ENCODE results near the gene TMC8. TPM values are rescaled to one million over a fixed set of nuclear protein-coding genes. Genes with fewer than 3 reads are reported as not detected.
A peak's percentile ranks its signal among the peaks of the same experiment; 100 is the strongest.

TMC8 gene
- total RNA-seq, 1 donor from 2014 or later, result 0.85 TPM

- Mint-ChIP-seq H3K36me3 (peaks cover 6% of the 10 kb centered on the region), H3K4me1 (ENCODE audit: unreplicated experiment) (peaks cover 11% of the 10 kb centered on the region), H3K27me3 (no peaks in the 10 kb centered on the region), H3K4me3 (no peak overlapping the region), H3K9me3 (no peaks in the 10 kb centered on the region), H3K27ac (no peak overlapping the region)
- no peak for TF ChIP-seq CTCF (conservative IDR thresholded peaks at IDR 0.05)
- no peak for DNase-seq (ENCODE audit: extremely low spot score, unreplicated experiment)
These were observed 43.8 kb downstream of the TMC8 start for GRCh38 chr17:78174346-78174869.

GRCh38 chr17:78174870-78175642, 44.5 kb downstream of the TMC8 start:
- H3K27ac Mint-ChIP-seq, result peak overlapping the region; percentile 23
- no peaks in the 10 kb centered on the region for H3K27me3 Mint-ChIP-seq
- H3K36me3 Mint-ChIP-seq, result peaks cover 6% of the 10 kb centered on the region
- no peak overlapping the region for H3K4me3 Mint-ChIP-seq
- H3K4me1 Mint-ChIP-seq (ENCODE audit: unreplicated experiment), result peaks cover 11% of the 10 kb centered on the region
- DNase-seq (ENCODE audit: extremely low spot score, unreplicated experiment), result no peak
- no peaks in the 10 kb centered on the region for H3K9me3 Mint-ChIP-seq
- TF ChIP-seq CTCF (conservative IDR thresholded peaks at IDR 0.05), result peak; percentile 24

GRCh38 chr17:78175643-78175981, 45.0 kb downstream of the TMC8 start:
- H3K36me3 Mint-ChIP-seq, result peaks cover 11% of the 10 kb centered on the region
- H3K4me1 Mint-ChIP-seq (ENCODE audit: unreplicated experiment), result peaks cover 13% of the 10 kb centered on the region
- H3K9me3 Mint-ChIP-seq, result no peaks in the 10 kb centered on the region
- peak overlapping the region; percentile 23 for H3K27ac Mint-ChIP-seq
- H3K27me3 Mint-ChIP-seq, result no peaks in the 10 kb centered on the region
- no peak for TF ChIP-seq CTCF (conservative IDR thresholded peaks at IDR 0.05)
- DNase-seq (ENCODE audit: extremely low spot score, unreplicated experiment), result no peak
- no peak overlapping the region for H3K4me3 Mint-ChIP-seq

- no peaks in the 10 kb centered on the region for H3K27me3 Mint-ChIP-seq
- peaks cover 16% of the 10 kb centered on the region for H3K4me1 Mint-ChIP-seq (ENCODE audit: unreplicated experiment)
- no peaks in the 10 kb centered on the region for H3K9me3 Mint-ChIP-seq
- TF ChIP-seq CTCF (conservative IDR thresholded peaks at IDR 0.05), result peak; percentile 92
- H3K27ac Mint-ChIP-seq, result peak overlapping the region; percentile 39
- H3K4me3 Mint-ChIP-seq, result no peak overlapping the region
- DNase-seq (ENCODE audit: extremely low spot score, unreplicated experiment), result peak; percentile 83
- peaks cover 13% of the 10 kb centered on the region for H3K36me3 Mint-ChIP-seq
These were observed 46.0 kb downstream of the TMC8 start for GRCh38 chr17:78176548-78177025.

- H3K27me3 Mint-ChIP-seq, result no peaks in the 10 kb centered on the region
- H3K4me1 Mint-ChIP-seq (ENCODE audit: unreplicated experiment), result peaks cover 12% of the 10 kb centered on the region
- no peak overlapping the region for H3K27ac Mint-ChIP-seq
- H3K4me3 Mint-ChIP-seq, result no peak overlapping the region
- peaks cover 13% of the 10 kb centered on the region for H3K36me3 Mint-ChIP-seq
- no peak for DNase-seq (ENCODE audit: extremely low spot score, unreplicated experiment)
- no peak for TF ChIP-seq CTCF (conservative IDR thresholded peaks at IDR 0.05)
- H3K9me3 Mint-ChIP-seq, result no peaks in the 10 kb centered on the region
These were observed 48.8 kb downstream of the TMC8 start for GRCh38 chr17:78179372-78179771.
